ENCODE measurements around the gene ANAPC1. TPM values are rescaled to one million over a fixed set of nuclear protein-coding genes. Genes with fewer than 3 reads are reported as not detected.
"Not testable (repeated sequence)": the region's sequence is repeated elsewhere in the genome, so short reads cannot be mapped to it uniquely, and the experiment has no call there.

The ANAPC1 gene
- total and polyA plus RNA-seq, 5 experiments from 2014 or later = 29.9 to 69.5 (median 32.4) TPM

- H3K4me3 Mint-ChIP-seq, H3K27me3 Mint-ChIP-seq, DNase-seq, POLR2A ChIA-PET, ATAC-seq, H3K4me1 Mint-ChIP-seq, H3K9me3 Mint-ChIP-seq: not testable (repeated sequence)
- Mint-ChIP-seq H3K27ac (peak overlapping the region in 3 of 10 donors; percentile 27 to 34 (median 33)), H3K36me3 (peaks cover 0 to 72% (median 5%) of the 10 kb centered on the region in 3 donors)
These were observed 45.0 kb downstream of the ANAPC1 start for GRCh38 chr2:111838992-111839391.

GRCh38 chr2:111834221-111834620 lies 49.8 kb downstream of the ANAPC1 start:
- H3K4me1 Mint-ChIP-seq, H3K4me3 Mint-ChIP-seq, H3K9me3 Mint-ChIP-seq, H3K27me3 Mint-ChIP-seq, ATAC-seq, POLR2A ChIA-PET, DNase-seq: not testable (repeated sequence)
- Mint-ChIP-seq H3K36me3 (peaks cover 0 to 76% (median 12%) of the 10 kb centered on the region in 3 donors), H3K27ac (peak overlapping the region in 2 of 10 donors; percentile 39 to 46)

GRCh38 chr2:111830479-111830878 lies 53.5 kb downstream of the ANAPC1 start:
- POLR2A ChIA-PET, H3K27me3 Mint-ChIP-seq, H3K9me3 Mint-ChIP-seq, ATAC-seq, DNase-seq, H3K27ac Mint-ChIP-seq, H3K4me1 Mint-ChIP-seq, H3K4me3 Mint-ChIP-seq: not testable (repeated sequence)
- peaks cover 5 to 83% (median 21%) of the 10 kb centered on the region in 3 donors for H3K36me3 Mint-ChIP-seq

GRCh38 chr2:111828217-111828766 lies 55.7 kb downstream of the ANAPC1 start:
- H3K27ac Mint-ChIP-seq, H3K27me3 Mint-ChIP-seq, POLR2A ChIA-PET, ATAC-seq, H3K4me1 Mint-ChIP-seq, H3K9me3 Mint-ChIP-seq, DNase-seq, H3K4me3 Mint-ChIP-seq: not testable (repeated sequence)
- peaks cover 5 to 80% (median 22%) of the 10 kb centered on the region in 3 donors for H3K36me3 Mint-ChIP-seq

- H3K4me3 Mint-ChIP-seq, H3K27me3 Mint-ChIP-seq, H3K36me3 Mint-ChIP-seq, POLR2A ChIA-PET, H3K4me1 Mint-ChIP-seq, H3K27ac Mint-ChIP-seq, H3K9me3 Mint-ChIP-seq, ATAC-seq, DNase-seq: not testable (repeated sequence)
These were observed 70.9 kb downstream of the ANAPC1 start for GRCh38 chr2:111812970-111813622.

GRCh38 chr2:111790633-111791032 lies 93.4 kb downstream of the ANAPC1 start:
- H3K27me3 Mint-ChIP-seq, ATAC-seq, DNase-seq, POLR2A ChIA-PET, H3K27ac Mint-ChIP-seq, H3K4me1 Mint-ChIP-seq, H3K4me3 Mint-ChIP-seq, H3K9me3 Mint-ChIP-seq: not testable (repeated sequence)
- peaks cover 0 to 23% (median 0%) of the 10 kb centered on the region in 3 donors for H3K36me3 Mint-ChIP-seq

GRCh38 chr2:111784081-111784480 lies 99.9 kb downstream of the ANAPC1 start:
- H3K27ac Mint-ChIP-seq, POLR2A ChIA-PET, ATAC-seq, H3K4me1 Mint-ChIP-seq, H3K4me3 Mint-ChIP-seq, H3K9me3 Mint-ChIP-seq, H3K27me3 Mint-ChIP-seq, DNase-seq: not testable (repeated sequence)
- peaks cover 0 to 24% (median 0%) of the 10 kb centered on the region in 3 donors for H3K36me3 Mint-ChIP-seq

- H3K4me1 Mint-ChIP-seq, H3K27ac Mint-ChIP-seq, H3K4me3 Mint-ChIP-seq, H3K27me3 Mint-ChIP-seq, DNase-seq, H3K9me3 Mint-ChIP-seq, ATAC-seq, POLR2A ChIA-PET: not testable (repeated sequence)
- H3K36me3 Mint-ChIP-seq = peaks cover 0 to 22% (median 0%) of the 10 kb centered on the region in 3 donors
These were observed 101.8 kb downstream of the ANAPC1 start for GRCh38 chr2:111782195-111782594.

- POLR2A ChIA-PET, H3K4me1 Mint-ChIP-seq, H3K9me3 Mint-ChIP-seq, DNase-seq, H3K27ac Mint-ChIP-seq, H3K27me3 Mint-ChIP-seq, ATAC-seq: not testable (repeated sequence)
- Mint-ChIP-seq H3K4me3 (peak overlapping the region in 1 of 10 donors; percentile 19), H3K36me3 (peaks cover 0 to 25% (median 0%) of the 10 kb centered on the region in 3 donors)
These were observed 102.4 kb downstream of the ANAPC1 start for GRCh38 chr2:111781443-111782094.

- ATAC-seq, H3K4me3 Mint-ChIP-seq, H3K9me3 Mint-ChIP-seq, H3K27ac Mint-ChIP-seq, H3K4me1 Mint-ChIP-seq, H3K27me3 Mint-ChIP-seq, POLR2A ChIA-PET, DNase-seq: not testable (repeated sequence)
- H3K36me3 Mint-ChIP-seq = peaks cover 0 to 32% (median 0%) of the 10 kb centered on the region in 3 donors
These were observed 106.8 kb downstream of the ANAPC1 start for GRCh38 chr2:111777155-111777554.

GRCh38 chr2:111776296-111776695 lies 107.7 kb downstream of the ANAPC1 start:
- ATAC-seq, DNase-seq, POLR2A ChIA-PET, H3K9me3 Mint-ChIP-seq, H3K27ac Mint-ChIP-seq, H3K4me3 Mint-ChIP-seq, H3K4me1 Mint-ChIP-seq, H3K27me3 Mint-ChIP-seq: not testable (repeated sequence)
- peaks cover 0 to 27% (median 0%) of the 10 kb centered on the region in 3 donors for H3K36me3 Mint-ChIP-seq

GRCh38 chr2:111772180-111772579 lies 111.8 kb downstream of the ANAPC1 start:
- DNase-seq, H3K4me3 Mint-ChIP-seq, H3K9me3 Mint-ChIP-seq, H3K27ac Mint-ChIP-seq, H3K4me1 Mint-ChIP-seq, POLR2A ChIA-PET, H3K27me3 Mint-ChIP-seq: not testable (repeated sequence)
- H3K36me3 Mint-ChIP-seq = peaks cover 0 to 26% (median 2%) of the 10 kb centered on the region in 3 donors
- ATAC-seq = peak; percentile 58 to 65

GRCh38 chr2:111770916-111771658 lies 112.9 kb downstream of the ANAPC1 start:
- POLR2A ChIA-PET, DNase-seq, H3K4me1 Mint-ChIP-seq, H3K9me3 Mint-ChIP-seq, H3K27me3 Mint-ChIP-seq, H3K27ac Mint-ChIP-seq, ATAC-seq, H3K4me3 Mint-ChIP-seq: not testable (repeated sequence)
- H3K36me3 Mint-ChIP-seq = peaks cover 0 to 23% (median 2%) of the 10 kb centered on the region in 3 donors

Data from naive thymus-derived CD8-positive, alpha-beta T cell (primary cell).